Measurements from ENCODE around the gene EPHB1. TPM values are rescaled to one million over a fixed set of nuclear protein-coding genes. Genes with fewer than 3 reads are reported as not detected.

Gene EPHB1
- polyA plus RNA-seq, 6 donors from 2014 or later, result not detected

GRCh38 chr3:135137296-135137695 is 342.2 kb downstream of the EPHB1 start:
- Mint-ChIP-seq H3K36me3 (no peaks in the 10 kb centered on the region), H3K9me3 (peaks cover 0 to 5% (median 0%) of the 10 kb centered on the region in 7 donors), H3K4me3 (no peak overlapping the region), H3K27ac (no peak overlapping the region), H3K27me3 (no peaks in the 10 kb centered on the region), H3K4me1 (no peaks in the 10 kb centered on the region)
- DNase-seq (no peak), ATAC-seq (ENCODE audit: low read depth in 2 of 2) (no peak)

- Mint-ChIP-seq H3K9me3 (peaks cover 0 to 11% (median 0%) of the 10 kb centered on the region in 7 donors), H3K36me3 (no peaks in the 10 kb centered on the region), H3K4me3 (no peak overlapping the region), H3K4me1 (no peaks in the 10 kb centered on the region), H3K27ac (no peak overlapping the region), H3K27me3 (peaks cover 0 to 6% (median 0%) of the 10 kb centered on the region in 3 donors)
- ATAC-seq (ENCODE audit: low read depth in 2 of 2) (no peak), DNase-seq (no peak)
These were observed 343.7 kb downstream of the EPHB1 start for GRCh38 chr3:135138776-135139175.

- Mint-ChIP-seq H3K27ac (no peak overlapping the region), H3K4me1 (no peaks in the 10 kb centered on the region)
These were observed 345.5 kb downstream of the EPHB1 start for GRCh38 chr3:135140591-135140990.

GRCh38 chr3:135141160-135141559 is 346.1 kb downstream of the EPHB1 start:
- Mint-ChIP-seq H3K4me1 (no peaks in the 10 kb centered on the region), H3K9me3 (peaks cover 0 to 8% (median 0%) of the 10 kb centered on the region in 7 donors), H3K27me3 (peaks cover 0 to 6% (median 3%) of the 10 kb centered on the region in 3 donors), H3K4me3 (no peak overlapping the region), H3K36me3 (no peaks in the 10 kb centered on the region), H3K27ac (no peak overlapping the region)
- ATAC-seq (ENCODE audit: low read depth in 2 of 2), result no peak
- no peak for DNase-seq

More at GRCh38 chr3:135140591-135140990, 345.5 kb downstream of the EPHB1 start:
- DNase-seq, result no peak
- Mint-ChIP-seq H3K9me3 (peaks cover 0 to 8% (median 0%) of the 10 kb centered on the region in 7 donors), H3K36me3 (no peaks in the 10 kb centered on the region), H3K27me3 (peaks cover 0 to 6% (median 0%) of the 10 kb centered on the region in 3 donors), H3K4me3 (no peak overlapping the region)
- no peak for ATAC-seq (ENCODE audit: low read depth in 2 of 2)

- Mint-ChIP-seq H3K4me1 (no peaks in the 10 kb centered on the region), H3K27ac (no peak overlapping the region), H3K36me3 (no peaks in the 10 kb centered on the region), H3K9me3 (peaks cover 0 to 8% (median 0%) of the 10 kb centered on the region in 7 donors), H3K27me3 (peaks cover 0 to 6% (median 5%) of the 10 kb centered on the region in 3 donors), H3K4me3 (no peak overlapping the region)
- DNase-seq (no peak), ATAC-seq (ENCODE audit: low read depth in 2 of 2) (no peak)
These were observed 346.6 kb downstream of the EPHB1 start for GRCh38 chr3:135141672-135142071.

- H3K9me3 Mint-ChIP-seq, result peaks cover 0 to 8% (median 0%) of the 10 kb centered on the region in 7 donors
- DNase-seq (no peak), ATAC-seq (ENCODE audit: low read depth in 2 of 2) (no peak)
- H3K4me3 Mint-ChIP-seq, result no peak overlapping the region
- peaks cover 0 to 6% (median 5%) of the 10 kb centered on the region in 3 donors for H3K27me3 Mint-ChIP-seq
- no peaks in the 10 kb centered on the region for H3K36me3 Mint-ChIP-seq
- H3K4me1 Mint-ChIP-seq, result no peaks in the 10 kb centered on the region
- no peak overlapping the region for H3K27ac Mint-ChIP-seq
These were observed 347.5 kb downstream of the EPHB1 start for GRCh38 chr3:135142530-135142929.

GRCh38 chr3:135143474-135143873 is 348.4 kb downstream of the EPHB1 start:
- no peak for DNase-seq
- ATAC-seq (ENCODE audit: low read depth in 2 of 2), result no peak
- Mint-ChIP-seq H3K4me1 (no peaks in the 10 kb centered on the region), H3K27ac (no peak overlapping the region), H3K9me3 (peaks cover 0 to 8% (median 0%) of the 10 kb centered on the region in 7 donors), H3K36me3 (no peaks in the 10 kb centered on the region), H3K27me3 (peaks cover 0 to 6% (median 5%) of the 10 kb centered on the region in 3 donors), H3K4me3 (no peak overlapping the region)

- H3K27me3 Mint-ChIP-seq, result peaks cover 0 to 6% (median 5%) of the 10 kb centered on the region in 3 donors
- DNase-seq (no peak), ATAC-seq (ENCODE audit: low read depth in 2 of 2) (no peak)
- H3K4me1 Mint-ChIP-seq, result no peaks in the 10 kb centered on the region
- no peaks in the 10 kb centered on the region for H3K36me3 Mint-ChIP-seq
- no peak overlapping the region for H3K4me3 Mint-ChIP-seq
- H3K9me3 Mint-ChIP-seq, result peaks cover 0 to 12% (median 0%) of the 10 kb centered on the region in 7 donors
- no peak overlapping the region for H3K27ac Mint-ChIP-seq
These were observed 350.5 kb downstream of the EPHB1 start for GRCh38 chr3:135145581-135145980.

GRCh38 chr3:135147657-135148056 is 352.6 kb downstream of the EPHB1 start:
- Mint-ChIP-seq H3K36me3 (no peaks in the 10 kb centered on the region), H3K27ac (no peak overlapping the region), H3K4me1 (no peaks in the 10 kb centered on the region), H3K4me3 (no peak overlapping the region), H3K27me3 (peaks cover 0 to 5% (median 4%) of the 10 kb centered on the region in 3 donors), H3K9me3 (peaks cover 0 to 11% (median 0%) of the 10 kb centered on the region in 7 donors)
- no peak for ATAC-seq (ENCODE audit: low read depth in 2 of 2)
- DNase-seq, result no peak

- Mint-ChIP-seq H3K4me3 (no peak overlapping the region), H3K9me3 (peaks cover 0 to 9% (median 0%) of the 10 kb centered on the region in 7 donors), H3K36me3 (no peaks in the 10 kb centered on the region), H3K27me3 (peaks cover 0 to 5% (median 0%) of the 10 kb centered on the region in 3 donors), H3K4me1 (no peaks in the 10 kb centered on the region), H3K27ac (no peak overlapping the region)
- no peak for ATAC-seq (ENCODE audit: low read depth in 2 of 2)
- DNase-seq, result no peak
These were observed 353.4 kb downstream of the EPHB1 start for GRCh38 chr3:135148398-135149020.

- no peak for ATAC-seq (ENCODE audit: low read depth in 2 of 2)
- Mint-ChIP-seq H3K4me3 (no peak overlapping the region), H3K4me1 (no peaks in the 10 kb centered on the region), H3K27me3 (peaks cover 0 to 9% (median 3%) of the 10 kb centered on the region in 3 donors), H3K27ac (no peak overlapping the region), H3K36me3 (no peaks in the 10 kb centered on the region), H3K9me3 (peaks cover 0 to 12% (median 3%) of the 10 kb centered on the region in 7 donors)
- DNase-seq, result no peak
These were observed 354.9 kb downstream of the EPHB1 start for GRCh38 chr3:135149707-135150681.

GRCh38 chr3:135154186-135154585 is 359.1 kb downstream of the EPHB1 start:
- Mint-ChIP-seq H3K27me3 (peaks cover 0 to 10% (median 6%) of the 10 kb centered on the region in 3 donors), H3K36me3 (no peaks in the 10 kb centered on the region), H3K4me1 (no peaks in the 10 kb centered on the region), H3K4me3 (no peak overlapping the region), H3K27ac (no peak overlapping the region), H3K9me3 (peaks cover 0 to 11% (median 4%) of the 10 kb centered on the region in 7 donors)
- ATAC-seq (ENCODE audit: low read depth in 2 of 2) (no peak), DNase-seq (no peak)

GRCh38 chr3:135155228-135155627 is 360.2 kb downstream of the EPHB1 start:
- no peak overlapping the region for H3K4me3 Mint-ChIP-seq
- no peak overlapping the region for H3K27ac Mint-ChIP-seq
- H3K36me3 Mint-ChIP-seq, result no peaks in the 10 kb centered on the region
- no peak for ATAC-seq (ENCODE audit: low read depth in 2 of 2)
- no peaks in the 10 kb centered on the region for H3K4me1 Mint-ChIP-seq
- H3K9me3 Mint-ChIP-seq, result peaks cover 0 to 11% (median 4%) of the 10 kb centered on the region in 7 donors
- H3K27me3 Mint-ChIP-seq, result peaks cover 0 to 10% (median 6%) of the 10 kb centered on the region in 3 donors
- no peak for DNase-seq

Measured in naive B cell (primary cell).